ENCODE results near the gene SETD1A.
"Not testable (repeated sequence)": the region's sequence is repeated elsewhere in the genome, so short reads cannot be mapped to it uniquely, and the experiment has no call there.

The SETD1A gene

DNA sequence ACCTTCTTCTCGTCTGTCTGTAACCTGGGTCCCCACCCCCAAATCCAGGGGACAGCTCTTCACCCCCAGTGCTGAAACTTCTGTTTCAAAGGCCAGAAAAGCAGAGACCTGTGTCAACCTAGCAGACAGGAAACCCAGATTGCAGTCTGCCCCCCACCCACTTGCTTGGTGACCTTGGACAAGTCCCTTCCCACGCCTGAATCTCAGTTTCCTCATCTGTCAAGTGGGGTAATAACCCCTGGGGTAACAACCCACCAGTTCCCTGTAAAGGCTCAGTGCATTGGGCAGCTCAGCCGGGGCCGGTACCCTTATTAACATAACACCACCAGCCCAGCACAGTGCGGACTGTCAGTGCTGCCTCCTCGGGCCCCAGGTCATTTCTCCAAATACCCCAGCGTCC is 51.6 kb downstream of the SETD1A start:
- TF ChIP-seq, protein P1, sequence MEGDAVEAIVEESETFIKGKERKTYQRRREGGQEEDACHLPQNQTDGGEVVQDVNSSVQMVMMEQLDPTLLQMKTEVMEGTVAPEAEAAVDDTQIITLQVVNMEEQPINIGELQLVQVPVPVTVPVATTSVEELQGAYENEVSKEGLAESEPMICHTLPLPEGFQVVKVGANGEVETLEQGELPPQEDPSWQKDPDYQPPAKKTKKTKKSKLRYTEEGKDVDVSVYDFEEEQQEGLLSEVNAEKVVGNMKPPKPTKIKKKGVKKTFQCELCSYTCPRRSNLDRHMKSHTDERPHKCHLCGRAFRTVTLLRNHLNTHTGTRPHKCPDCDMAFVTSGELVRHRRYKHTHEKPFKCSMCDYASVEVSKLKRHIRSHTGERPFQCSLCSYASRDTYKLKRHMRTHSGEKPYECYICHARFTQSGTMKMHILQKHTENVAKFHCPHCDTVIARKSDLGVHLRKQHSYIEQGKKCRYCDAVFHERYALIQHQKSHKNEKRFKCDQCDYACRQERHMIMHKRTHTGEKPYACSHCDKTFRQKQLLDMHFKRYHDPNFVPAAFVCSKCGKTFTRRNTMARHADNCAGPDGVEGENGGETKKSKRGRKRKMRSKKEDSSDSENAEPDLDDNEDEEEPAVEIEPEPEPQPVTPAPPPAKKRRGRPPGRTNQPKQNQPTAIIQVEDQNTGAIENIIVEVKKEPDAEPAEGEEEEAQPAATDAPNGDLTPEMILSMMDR (IDR thresholded peaks at IDR 0.05; ENCODE audit: low read depth, low read length, missing control alignments) = no peak
- no peak for DNase-seq (ENCODE audit: extremely low read depth, low read depth)
- H3K4me3 ChIP-seq (replicated peaks; ENCODE audit: low read depth, low read length) = no peak overlapping the region

DNA sequence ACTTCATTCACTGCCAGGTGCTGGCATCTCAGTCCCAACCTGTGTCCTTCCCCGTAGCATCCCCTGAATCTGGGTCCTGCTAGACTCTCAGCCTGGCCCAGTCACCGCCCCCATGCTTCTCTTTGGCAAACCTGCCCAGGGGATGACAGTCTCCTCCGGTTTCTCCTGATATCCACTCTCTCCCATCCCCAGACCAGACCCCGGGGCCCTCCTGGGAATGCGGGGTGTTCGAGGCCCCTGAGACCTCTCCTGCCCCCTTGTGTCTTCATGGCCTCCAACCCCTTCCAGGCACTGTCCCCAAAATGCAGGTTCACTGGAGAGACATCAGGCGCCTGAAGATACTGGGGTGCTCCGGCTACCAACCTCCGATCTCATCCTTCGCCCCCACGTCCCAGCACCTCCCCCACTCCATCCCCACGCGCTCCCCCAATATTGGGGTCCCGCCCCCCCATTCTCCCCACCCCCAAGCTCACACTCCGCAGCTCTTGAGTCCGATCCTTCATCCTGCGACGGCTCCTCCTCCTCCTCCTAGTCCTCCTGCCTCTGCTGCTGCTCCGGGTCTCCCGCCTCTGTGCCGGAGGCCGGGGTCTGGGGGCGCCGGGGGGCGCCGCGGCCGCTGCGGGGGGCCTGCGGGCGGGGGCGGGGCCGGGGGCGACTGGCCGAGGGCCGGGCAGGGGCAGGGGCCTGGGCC is 52.5 kb downstream of the SETD1A start:
- peak overlapping the region; percentile 30 for H3K4me3 ChIP-seq (replicated peaks; ENCODE audit: low read depth, low read length)
- no peak for DNase-seq (ENCODE audit: extremely low read depth, low read depth)
- TF ChIP-seq, protein P1 (IDR thresholded peaks at IDR 0.05; ENCODE audit: low read depth, low read length, missing control alignments) = peak; percentile 16

DNA sequence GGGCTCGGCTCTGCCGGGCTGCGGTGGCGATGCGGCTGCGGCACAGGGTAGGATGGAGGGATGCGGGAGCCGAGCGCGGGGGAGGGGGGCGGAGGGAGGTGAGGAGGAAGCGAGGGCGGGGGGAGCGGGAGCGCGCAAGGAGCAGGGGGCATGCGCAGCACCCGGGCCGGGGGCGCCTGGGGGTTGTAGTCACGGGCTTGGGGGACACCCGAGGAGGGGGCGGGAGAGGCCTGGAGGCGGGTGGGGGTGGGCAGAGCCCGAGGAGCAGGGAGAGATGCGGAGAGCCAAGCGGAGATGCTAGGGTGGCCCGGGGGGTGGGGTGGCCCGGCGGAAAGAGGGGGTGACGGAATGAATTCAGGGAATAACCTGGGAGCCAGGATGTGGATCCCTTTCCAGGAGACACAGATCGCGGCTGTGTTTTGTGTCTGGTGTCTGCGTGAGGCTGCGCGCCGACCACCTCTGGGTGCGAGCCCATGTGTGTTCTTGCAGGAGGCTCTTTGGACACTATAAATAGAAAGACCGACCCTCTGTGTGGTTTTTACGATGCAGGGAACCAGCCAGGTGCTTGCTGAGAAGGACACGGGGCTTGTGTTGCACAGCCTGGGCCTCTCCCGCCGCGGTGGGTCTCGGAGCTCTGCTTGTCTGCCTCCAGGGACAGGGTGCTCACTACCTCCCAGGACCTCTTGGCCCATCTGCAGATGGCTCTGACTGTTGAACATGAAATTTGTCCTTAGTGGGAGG is 53.2 kb downstream of the SETD1A start, which contains the start of gene STX1B:
STX1B (minus strand) TSS at position 54 of the 741 bp plus-strand sequence. CDS start 242 bp downstream, outside the sequence.
- TF ChIP-seq, protein P1 (IDR thresholded peaks at IDR 0.05; ENCODE audit: low read depth, low read length, missing control alignments) = no peak
- H3K4me3 ChIP-seq (replicated peaks; ENCODE audit: low read depth, low read length) = peak within 1 kb of the TSS; percentile 31
- no peak for DNase-seq (ENCODE audit: extremely low read depth, low read depth)

DNA sequence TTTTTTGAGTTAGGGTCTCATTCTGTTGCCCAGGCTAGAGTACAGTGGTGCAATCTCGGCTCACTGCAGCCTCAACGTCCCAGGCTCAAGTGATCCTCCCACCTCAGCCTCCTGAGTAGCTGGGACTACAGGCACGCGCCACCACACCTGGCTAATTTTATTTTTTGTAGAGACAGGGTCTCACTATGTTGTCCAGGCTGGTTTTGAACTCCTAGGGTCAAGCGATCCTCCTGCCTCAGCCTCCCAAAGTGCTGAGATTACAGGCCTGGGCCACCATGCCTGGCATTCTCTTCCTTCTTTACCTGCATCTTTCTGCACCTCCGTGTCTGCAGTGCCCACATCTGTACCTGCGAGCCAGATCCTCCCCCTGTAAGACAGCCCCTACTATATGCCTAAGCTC is 54.3 kb downstream of the SETD1A start:
- not testable (repeated sequence) for DNase-seq (ENCODE audit: extremely low read depth, low read depth); H3K4me3 ChIP-seq (replicated peaks; ENCODE audit: low read depth, low read length)

DNA sequence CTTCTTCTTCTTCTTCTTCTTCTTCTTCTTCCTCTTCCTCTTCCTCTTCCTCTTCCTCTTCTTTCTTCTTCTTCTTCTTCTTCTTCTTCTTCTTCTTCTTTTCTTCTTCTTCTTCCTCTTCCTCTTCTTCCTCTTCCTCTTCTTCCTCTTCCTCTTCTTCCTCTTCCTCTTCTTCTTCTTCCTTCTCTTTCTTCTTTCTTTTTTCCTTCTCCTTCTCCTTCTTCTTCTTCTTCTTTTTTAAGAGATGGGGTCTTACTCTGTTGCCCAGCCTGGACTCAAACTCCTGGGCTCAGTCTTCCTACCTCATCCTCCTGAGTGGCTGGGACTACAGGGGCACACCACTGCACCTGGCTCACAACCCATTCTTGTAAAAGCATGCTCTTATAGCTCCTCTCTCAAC is 55.7 kb downstream of the SETD1A start:
- not testable (repeated sequence) for H3K4me3 ChIP-seq (replicated peaks; ENCODE audit: low read depth, low read length); DNase-seq (ENCODE audit: extremely low read depth, low read depth)

DNA sequence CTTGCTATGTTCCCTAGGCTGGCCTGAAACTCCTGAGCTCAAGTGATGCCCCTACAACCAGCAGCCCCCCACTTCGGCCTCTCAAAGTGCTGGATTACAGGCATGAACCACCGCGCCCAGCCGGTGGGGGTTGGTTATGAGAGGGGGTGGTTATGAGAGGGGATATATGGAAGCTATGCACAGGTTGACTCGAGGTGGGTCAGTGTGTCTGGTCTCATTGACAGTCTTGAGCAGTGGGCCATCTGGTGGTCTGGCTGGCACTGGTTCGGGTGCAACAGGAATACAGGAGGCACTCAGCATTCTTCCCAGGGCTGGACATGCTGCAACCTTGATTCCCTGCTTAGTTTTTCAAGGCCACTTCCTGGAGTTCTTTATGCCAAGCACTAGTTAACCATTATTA is 58.5 kb downstream of the SETD1A start:
- no peak overlapping the region for H3K4me3 ChIP-seq (replicated peaks; ENCODE audit: low read depth, low read length)
- DNase-seq (ENCODE audit: extremely low read depth, low read depth) = no peak
- TF ChIP-seq, protein P1 (IDR thresholded peaks at IDR 0.05; ENCODE audit: low read depth, low read length, missing control alignments) = no peak

DNA sequence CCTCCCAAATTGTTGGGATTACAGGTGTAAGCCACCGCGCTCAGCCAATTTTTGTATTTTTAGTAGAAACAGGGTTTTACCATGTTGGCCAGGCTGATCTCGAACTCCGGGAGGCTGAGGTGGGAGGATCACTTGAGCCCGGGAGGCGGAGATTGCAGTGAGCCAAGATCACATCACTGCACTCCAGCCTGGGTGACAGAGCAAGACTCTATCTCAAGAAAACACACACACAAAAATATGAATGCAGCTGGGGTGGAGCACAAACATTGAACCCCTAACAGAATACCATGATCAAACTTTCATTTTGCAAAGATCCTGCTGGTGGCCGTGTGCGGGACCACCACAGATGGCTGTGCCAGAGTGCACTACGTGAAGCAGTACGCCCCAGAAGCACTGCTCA is 60.2 kb downstream of the SETD1A start:
- H3K4me3 ChIP-seq (replicated peaks; ENCODE audit: low read depth, low read length); DNase-seq (ENCODE audit: extremely low read depth, low read depth): not testable (repeated sequence)

DNA sequence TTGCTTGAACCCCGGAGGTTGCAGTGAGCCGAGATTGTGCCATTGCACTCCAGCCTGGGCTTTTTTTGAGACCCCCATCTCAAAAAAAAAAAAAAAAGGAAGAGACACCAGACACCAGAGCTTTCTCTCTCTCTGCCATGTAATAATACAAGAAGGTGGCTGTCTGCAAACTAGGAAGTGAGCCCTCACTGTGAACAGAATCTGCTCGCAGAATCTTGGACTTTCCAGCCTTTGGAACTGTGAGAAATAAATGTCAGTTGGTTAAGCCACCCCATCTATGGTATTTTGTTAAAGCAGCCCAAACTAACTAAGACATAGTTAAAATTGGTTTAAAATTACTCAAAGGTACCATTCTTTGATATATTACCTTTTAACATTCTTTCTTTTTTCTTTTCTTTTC is 63.0 kb downstream of the SETD1A start:
- DNase-seq (ENCODE audit: extremely low read depth, low read depth) = no peak
- no peak overlapping the region for H3K4me3 ChIP-seq (replicated peaks; ENCODE audit: low read depth, low read length)
- TF ChIP-seq, protein P1 (IDR thresholded peaks at IDR 0.05; ENCODE audit: low read depth, low read length, missing control alignments) = no peak

Measured in HFF-Myc (cell line).